Neural crest cell (in vitro differentiated cells): ENCODE measurements around the gene CAPRIN1. TPM values are rescaled to one million over a fixed set of nuclear protein-coding genes. Genes with fewer than 3 reads are reported as not detected.

Experiments used
- DNase-seq: peaks from one replicate; pipeline ENCODE4 v3.0.0; 2021; ENCODE audit warnings: low read depth, mixed read lengths, low spot score
- H3K27ac Mint-ChIP-seq: one replicate; pipeline ENCODE4 v1.8.0; 2021; ENCODE audit warnings: mild to moderate bottlenecking, mixed read lengths; ENCODE audit not compliant: unreplicated experiment
- H3K27me3 Mint-ChIP-seq: 2 replicates; pipeline ENCODE4 v1.8.0; 2021; ENCODE audit warnings: low read depth, mild to moderate bottlenecking, mixed read lengths
- H3K36me3 Mint-ChIP-seq: 2 replicates; pipeline ENCODE4 v1.8.0; 2021; ENCODE audit warnings: low read depth, mild to moderate bottlenecking, mixed read lengths
- H3K4me1 Mint-ChIP-seq: 2 replicates; pipeline ENCODE4 v1.8.0; 2021; ENCODE audit warnings: mixed read lengths
- H3K4me3 Mint-ChIP-seq: one replicate; pipeline ENCODE4 v1.8.0; 2021; ENCODE audit warnings: mild to moderate bottlenecking, mixed read lengths
- H3K9me3 Mint-ChIP-seq: 2 replicates; pipeline ENCODE4 v1.8.0; 2021; ENCODE audit warnings: mixed read lengths
- CTCF ChIP-seq: fragments of 200-600 bp; sonication (generic); conservative IDR thresholded peaks from 2 replicates; pipeline ENCODE4 v1.5.0; 2021; ENCODE audit warnings: antibody characterized with exemption, mild to moderate bottlenecking
- total RNA-seq: library from RNA; stranded (reverse); gene quantifications from 2 replicates; pipeline ENCODE4 v1.2.1, GENCODE V29; 2021

Gene CAPRIN1
- total RNA-seq, 1 donor from 2014 or later = 383 TPM

- H3K9me3 Mint-ChIP-seq = no peaks in the 10 kb centered on the region
- no peaks in the 10 kb centered on the region for H3K27me3 Mint-ChIP-seq
- DNase-seq = no peak
- no peak overlapping the region for H3K4me3 Mint-ChIP-seq
- no peaks in the 10 kb centered on the region for H3K4me1 Mint-ChIP-seq
- TF ChIP-seq CTCF = no peak
- H3K36me3 Mint-ChIP-seq = peaks cover 16% of the 10 kb centered on the region
- no peak overlapping the region for H3K27ac Mint-ChIP-seq
Measured at GRCh38 chr11:34114471-34114870, 62.9 kb downstream of the CAPRIN1 start.

- no peak overlapping the region for H3K27ac Mint-ChIP-seq
- no peaks in the 10 kb centered on the region for H3K27me3 Mint-ChIP-seq
- H3K9me3 Mint-ChIP-seq = no peaks in the 10 kb centered on the region
- H3K4me1 Mint-ChIP-seq = no peaks in the 10 kb centered on the region
- no peak for TF ChIP-seq CTCF
- no peak overlapping the region for H3K4me3 Mint-ChIP-seq
- H3K36me3 Mint-ChIP-seq = peaks cover 17% of the 10 kb centered on the region
- no peak for DNase-seq
Measured at GRCh38 chr11:34120651-34121050, 69.1 kb downstream of the CAPRIN1 start.

- no peaks in the 10 kb centered on the region for H3K4me1 Mint-ChIP-seq
- no peaks in the 10 kb centered on the region for H3K9me3 Mint-ChIP-seq
- DNase-seq = no peak
- TF ChIP-seq CTCF = no peak
- H3K27me3 Mint-ChIP-seq = no peaks in the 10 kb centered on the region
- no peak overlapping the region for H3K4me3 Mint-ChIP-seq
- H3K27ac Mint-ChIP-seq = no peak overlapping the region
- peaks cover 24% of the 10 kb centered on the region for H3K36me3 Mint-ChIP-seq
Measured at GRCh38 chr11:34124885-34125668, 73.5 kb downstream of the CAPRIN1 start.

GRCh38 chr11:34126959-34127848 is 75.7 kb downstream of the CAPRIN1 start:
- H3K36me3 Mint-ChIP-seq = peaks cover 21% of the 10 kb centered on the region
- H3K27ac Mint-ChIP-seq = peak overlapping the region; percentile 21

GRCh38 chr11:34128824-34129223 is 77.3 kb downstream of the CAPRIN1 start:
- no peak for DNase-seq
- H3K27ac Mint-ChIP-seq = no peak overlapping the region
- no peaks in the 10 kb centered on the region for H3K4me1 Mint-ChIP-seq
- H3K27me3 Mint-ChIP-seq = no peaks in the 10 kb centered on the region
- TF ChIP-seq CTCF = no peak
- no peak overlapping the region for H3K4me3 Mint-ChIP-seq
- H3K9me3 Mint-ChIP-seq = no peaks in the 10 kb centered on the region
- H3K36me3 Mint-ChIP-seq = peaks cover 16% of the 10 kb centered on the region

More at GRCh38 chr11:34126959-34127848, 75.7 kb downstream of the CAPRIN1 start:
- Mint-ChIP-seq H3K4me1 (no peaks in the 10 kb centered on the region), H3K4me3 (no peak overlapping the region), H3K27me3 (no peaks in the 10 kb centered on the region), H3K9me3 (no peaks in the 10 kb centered on the region)
- no peak for TF ChIP-seq CTCF
- DNase-seq = no peak
